CD4-positive, alpha-beta T cell treated with Interleukin-4 for 4 hours (primary cell): ENCODE data around the gene PLA2G3.

Source experiments
- DNase-seq: peaks from one replicate; pipeline ENCODE4 v3.0.0-alpha.2; 2020

The PLA2G3 gene

DNA sequence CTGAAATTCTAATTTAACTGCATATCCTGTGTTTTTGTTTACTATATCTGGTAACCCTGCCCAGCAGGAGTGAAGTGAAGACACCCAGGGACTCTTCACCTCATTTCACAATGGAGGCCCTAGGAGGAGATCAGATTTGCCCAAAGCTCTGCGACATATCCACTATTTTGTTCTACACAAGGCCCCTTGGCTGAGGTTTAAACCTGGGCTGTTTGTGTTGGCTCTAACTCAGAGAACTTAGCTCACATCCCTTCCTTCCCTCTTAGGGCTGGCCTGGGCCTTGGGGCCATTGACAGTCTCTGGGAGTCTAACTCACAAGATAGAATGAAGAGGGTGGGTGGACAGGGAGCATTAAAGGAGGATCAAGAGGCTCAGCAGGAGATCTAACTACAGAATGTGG, 8.2 kb upstream of the PLA2G3 start:
- no peak for DNase-seq

DNA sequence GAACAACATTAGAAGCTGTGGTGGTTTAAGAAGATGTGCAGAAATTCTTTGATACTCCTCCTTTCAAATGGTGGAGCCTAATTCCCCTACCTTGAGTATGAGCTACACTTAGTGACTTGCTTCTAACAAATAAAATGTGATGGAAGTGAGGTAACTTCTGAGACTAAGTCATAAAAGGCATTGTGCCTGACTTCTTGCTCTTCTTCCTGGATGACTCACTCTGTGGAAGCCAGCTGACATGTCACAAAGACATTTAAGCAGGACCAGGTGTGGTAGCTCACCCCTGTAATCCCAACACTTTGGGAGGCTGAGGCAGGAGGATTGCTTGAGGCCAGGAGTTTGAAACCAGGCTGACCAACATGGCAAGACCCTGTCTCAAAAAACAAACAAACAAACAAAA, 3.9 kb upstream of the PLA2G3 start:
- DNase-seq = no peak

GRCh38 chr22:31143537-31143936, 3.2 kb upstream of the PLA2G3 start:
- no peak for DNase-seq

GRCh38 chr22:31143038-31143437, 2.7 kb upstream of the PLA2G3 start:
- no peak for DNase-seq

GRCh38 chr22:31142285-31142684, 2.0 kb upstream of the PLA2G3 start:
- no peak for DNase-seq

- DNase-seq = no peak
Observed at GRCh38 chr22:31141551-31141950, 1.2 kb upstream of the PLA2G3 start.

- DNase-seq = no peak
Observed at GRCh38 chr22:31140746-31141145, 438 bp upstream of the PLA2G3 start.

GRCh38 chr22:31139066-31139465, 1.2 kb downstream of the PLA2G3 start:
- DNase-seq = no peak

DNA sequence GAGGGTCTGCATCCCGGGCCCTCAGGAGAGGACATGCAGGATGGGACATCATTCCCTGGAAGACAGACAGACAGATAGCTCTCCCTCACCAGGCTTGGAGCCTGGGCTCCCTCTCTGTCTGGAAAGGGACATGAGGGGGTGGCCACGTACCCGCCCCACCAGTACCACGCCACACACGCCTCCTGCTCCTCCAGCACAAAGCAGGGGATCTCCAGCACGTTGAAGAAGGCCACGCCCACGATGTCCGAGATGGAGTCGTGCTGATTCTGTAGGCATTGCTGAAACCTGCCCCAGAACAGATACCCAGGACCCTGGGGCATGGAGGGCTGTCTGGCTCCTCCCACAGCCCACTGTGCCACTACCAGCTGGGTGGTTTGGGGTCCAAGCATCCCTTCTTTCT, 2.2 kb downstream of the PLA2G3 start:
- DNase-seq = no peak

GRCh38 chr22:31137721-31138120, 2.6 kb downstream of the PLA2G3 start:
- DNase-seq = no peak

- DNase-seq = no peak
Observed at GRCh38 chr22:31136711-31137110, 3.6 kb downstream of the PLA2G3 start.

GRCh38 chr22:31136155-31136554, 4.2 kb downstream of the PLA2G3 start:
- DNase-seq = no peak

- DNase-seq = no peak
Observed at GRCh38 chr22:31135706-31136105, 4.6 kb downstream of the PLA2G3 start.

DNA sequence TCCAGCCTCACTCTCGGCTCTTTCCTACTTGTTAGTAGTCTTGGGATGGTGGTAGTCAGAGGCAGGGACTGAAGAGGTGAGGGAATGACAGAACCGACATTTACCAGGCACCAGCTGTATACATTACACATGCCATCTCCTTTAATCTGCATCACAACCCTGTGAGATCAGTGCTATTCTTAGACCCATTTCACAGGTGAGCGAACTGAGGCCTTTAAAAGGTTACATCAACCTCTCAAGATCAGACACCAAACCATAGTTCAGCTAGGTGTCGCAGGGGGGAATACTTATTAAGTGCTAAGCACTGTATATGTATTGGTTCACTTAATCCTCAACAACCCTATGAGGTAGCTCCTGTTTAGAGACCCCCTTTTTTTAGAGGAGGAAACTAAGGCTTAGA, 5.6 kb downstream of the PLA2G3 start:
- no peak for DNase-seq

- no peak for DNase-seq
Observed at GRCh38 chr22:31133911-31134310, 6.4 kb downstream of the PLA2G3 start.

DNA sequence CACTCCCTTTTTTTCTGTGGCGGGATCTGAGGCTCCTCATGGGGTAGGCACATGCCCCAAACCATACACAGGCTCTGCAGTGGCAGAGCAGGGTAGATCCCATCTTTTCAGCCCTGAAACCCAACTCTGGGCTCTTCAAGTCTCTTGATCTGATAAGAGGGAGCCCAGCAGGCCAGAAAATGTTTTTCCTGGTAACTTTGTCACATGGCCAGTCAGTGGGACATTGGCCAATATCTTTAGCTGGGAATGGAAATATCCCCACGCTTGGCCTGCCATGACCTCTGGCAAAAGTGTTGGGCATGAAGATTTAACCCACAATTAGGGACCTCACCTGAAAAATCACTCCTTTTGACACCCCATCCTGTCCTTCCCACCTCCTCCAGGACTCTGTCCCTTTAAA, 9.4 kb downstream of the PLA2G3 start:
- DNase-seq = no peak

GRCh38 chr22:31128156-31128555, 12.2 kb downstream of the PLA2G3 start:
- no peak for DNase-seq

DNA sequence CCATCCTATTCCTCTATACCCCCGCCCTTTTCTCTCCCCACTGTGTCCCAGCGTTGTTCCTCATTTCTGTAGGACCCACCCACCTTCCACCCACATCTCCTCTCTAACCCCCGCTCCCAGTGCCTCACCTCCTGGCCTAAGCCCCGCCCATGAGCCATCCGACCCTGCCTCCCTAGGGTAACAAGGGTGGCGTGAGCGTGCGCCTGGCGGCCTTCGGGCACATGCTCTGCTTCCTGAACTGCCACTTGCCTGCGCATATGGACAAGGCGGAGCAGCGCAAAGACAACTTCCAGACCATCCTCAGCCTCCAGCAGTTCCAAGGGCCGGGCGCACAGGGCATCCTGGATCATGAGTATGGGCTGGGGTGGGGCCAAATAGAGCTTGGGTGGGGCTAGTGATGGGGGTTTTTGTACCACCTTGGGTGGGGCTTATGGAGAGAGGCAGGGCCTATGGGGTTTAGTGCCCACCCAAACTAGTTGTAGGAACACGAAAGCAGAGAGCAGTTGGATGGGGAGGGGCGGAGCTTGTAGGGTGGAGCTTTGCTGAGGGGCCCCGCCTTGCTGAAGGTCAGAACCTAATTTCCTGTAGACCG, 13.0 kb downstream of the PLA2G3 start:
- DNase-seq = no peak

DNA sequence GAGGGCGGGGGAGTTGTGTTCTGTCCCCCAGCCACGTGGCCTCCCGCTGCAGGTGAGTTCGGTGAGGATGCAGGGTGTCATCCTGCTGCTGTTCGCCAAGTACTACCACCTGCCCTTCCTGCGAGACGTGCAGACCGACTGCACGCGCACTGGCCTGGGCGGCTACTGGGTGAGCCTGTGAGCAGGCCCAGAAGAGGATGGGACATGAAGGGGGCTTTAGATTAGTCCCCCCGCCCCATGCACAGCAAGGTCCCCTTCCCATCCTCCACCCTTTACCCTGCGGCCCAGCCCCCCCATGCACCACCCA, 13.5 kb downstream of the PLA2G3 start:
- DNase-seq = no peak

DNA sequence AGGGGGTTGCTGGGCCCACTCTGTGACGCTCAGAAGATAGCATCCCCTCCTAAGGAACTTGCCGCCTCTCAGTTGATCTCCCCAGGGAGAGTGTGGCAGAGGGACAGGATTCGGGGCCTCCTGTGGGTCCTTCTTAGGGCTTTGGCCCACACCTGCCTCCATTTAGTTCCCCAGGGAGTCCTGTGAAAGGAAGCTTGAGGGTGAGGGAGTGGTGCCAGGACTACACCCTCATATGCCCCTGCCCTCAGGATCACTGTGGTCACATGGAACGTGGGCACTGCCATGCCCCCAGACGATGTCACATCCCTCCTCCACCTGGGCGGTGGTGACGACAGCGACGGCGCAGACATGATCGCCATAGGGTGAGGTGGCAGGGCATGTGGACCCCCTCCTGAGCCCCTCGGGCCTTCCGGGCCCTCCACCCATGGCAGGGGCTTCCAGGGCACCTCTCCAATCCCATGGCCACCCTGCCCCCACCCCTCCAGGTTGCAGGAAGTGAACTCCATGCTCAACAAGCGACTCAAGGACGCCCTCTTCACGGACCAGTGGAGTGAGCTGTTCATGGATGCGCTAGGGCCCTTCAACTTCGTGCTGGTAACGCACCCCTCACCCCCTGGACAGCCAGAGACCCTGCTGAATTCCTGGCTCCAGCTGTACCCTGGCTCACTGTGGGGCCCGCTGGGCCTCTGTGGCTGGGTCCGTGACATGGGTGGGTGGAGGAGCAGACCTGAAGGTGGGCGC, 14.0 kb downstream of the PLA2G3 start:
- no peak for DNase-seq

GRCh38 chr22:31125521-31126117, 14.7 kb downstream of the PLA2G3 start:
- no peak for DNase-seq

DNA sequence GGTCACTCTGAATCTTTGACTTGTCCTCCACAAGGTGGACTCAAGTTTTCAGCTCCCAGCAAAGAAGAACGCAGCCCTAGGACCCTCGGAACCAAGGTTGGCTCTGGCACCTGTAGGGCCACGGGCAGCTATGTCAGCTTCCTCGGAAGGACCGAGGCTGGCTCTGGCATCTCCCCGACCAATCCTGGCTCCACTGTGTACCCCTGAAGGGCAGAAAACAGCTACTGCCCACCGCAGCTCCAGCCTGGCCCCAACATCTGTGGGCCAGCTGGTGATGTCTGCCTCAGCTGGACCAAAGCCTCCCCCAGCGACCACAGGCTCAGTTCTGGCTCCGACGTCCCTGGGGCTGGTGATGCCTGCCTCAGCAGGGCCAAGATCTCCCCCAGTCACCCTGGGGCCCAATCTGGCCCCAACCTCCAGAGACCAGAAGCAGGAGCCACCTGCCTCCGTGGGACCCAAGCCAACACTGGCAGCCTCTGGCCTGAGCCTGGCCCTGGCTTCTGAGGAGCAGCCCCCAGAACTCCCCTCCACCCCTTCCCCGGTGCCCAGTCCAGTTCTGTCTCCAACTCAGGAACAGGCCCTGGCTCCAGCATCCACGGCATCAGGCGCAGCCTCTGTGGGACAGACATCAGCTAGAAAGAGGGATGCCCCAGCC, 15.4 kb downstream of the PLA2G3 start:
- DNase-seq = no peak

- no peak for DNase-seq
Observed at GRCh38 chr22:31124290-31124689, 16.0 kb downstream of the PLA2G3 start.

DNA sequence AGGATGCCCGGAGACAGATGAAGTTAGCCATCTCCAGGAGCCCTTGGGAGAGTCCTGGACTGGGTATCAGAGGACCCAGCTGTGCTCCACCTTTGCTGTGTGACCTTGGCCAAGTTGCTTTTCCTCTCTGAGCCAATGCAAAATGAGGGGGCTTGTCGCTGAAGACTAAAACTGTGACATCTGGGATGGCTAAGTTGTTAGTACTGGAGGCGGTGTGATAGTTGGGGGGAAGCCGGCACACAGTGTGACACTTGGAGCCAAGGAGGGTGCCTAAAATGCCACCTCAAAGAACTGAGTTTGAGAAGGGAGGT, 17.1 kb downstream of the PLA2G3 start:
- DNase-seq = no peak
